PC-3 (cell line): ENCODE measurements around the gene COL1A1. TPM values are rescaled to one million over a fixed set of nuclear protein-coding genes. Genes with fewer than 3 reads are reported as not detected.

Experiments
- ATAC-seq: fragments of 200-7000 bp; cut with Tn5 transposase; 2 replicates; pipeline ENCODE4 v1.9.1; 2020; ENCODE audit warnings: mild to moderate bottlenecking, moderate library complexity
- BruUV-seq: library from RNA; stranded (reverse); fragments of 400-500 nt; replicated peaks from 2 replicates; lab custom pipeline; 2021; lab: Mats Ljungman, UMichigan
- CTCF ChIA-PET: fragments of 300-600 bp; sonication (Branson Sonifier 250); formaldehyde crosslinking; loops from one replicate; lab custom pipeline; 2022; ENCODE audit warnings: antibody characterized with exemption; lab: Charles Lee
- POLR2A ChIA-PET: fragments of 300-600 bp; sonication (Branson Sonifier 250); formaldehyde crosslinking; loops from one replicate; lab custom pipeline; 2022; ENCODE audit warnings: antibody characterized with exemption; ENCODE audit not compliant: unreplicated experiment; lab: Charles Lee
- DNase-seq: peaks from one replicate; pipeline ENCODE4 v3.0.0-alpha.2; 2015
- H2AFZ ChIP-seq: fragments of 300-600 bp; sonication (generic); 2 replicates; pipeline ENCODE4 v1.6.0; 2016; ENCODE audit warnings: antibody characterized with exemption, low read length
- H3F3A ChIP-seq: fragments of 300-600 bp; sonication (generic); one replicate; pipeline ENCODE4 v1.6.0; 2017; ENCODE audit warnings: antibody characterized with exemption, low read length, control low read depth, mild to moderate bottlenecking; ENCODE audit not compliant: unreplicated experiment
- H3K27ac ChIP-seq: fragments of 300-600 bp; sonication (generic); 2 replicates; pipeline ENCODE4 v1.5.1; 2016; ENCODE audit warnings: mild to moderate bottlenecking, low read length
- H3K27me3 ChIP-seq: fragments of 300-600 bp; sonication (generic); 2 replicates; pipeline ENCODE4 v1.6.1; 2016; ENCODE audit warnings: low read length, mixed read lengths
- H3K36me3 ChIP-seq: fragments of 300-600 bp; sonication (generic); 2 replicates; pipeline ENCODE4 v1.6.1; 2016; ENCODE audit warnings: low read depth, mixed run types, low read length, mixed read lengths
- H3K4me1 ChIP-seq: fragments of 300-600 bp; sonication (generic); 2 replicates; pipeline ENCODE4 v1.5.1; 2016; ENCODE audit warnings: low read length; ENCODE audit not compliant: insufficient read depth
- H3K4me2 ChIP-seq: fragments of 300-600 bp; sonication (generic); 2 replicates; pipeline ENCODE4 v1.6.0; 2016; ENCODE audit warnings: low read length
- H3K4me3 ChIP-seq: fragments of 300-600 bp; sonication (generic); 2 replicates; pipeline ENCODE4 v1.5.1; 2016; ENCODE audit warnings: mild to moderate bottlenecking, low read length, mixed read lengths
- H3K79me2 ChIP-seq: fragments of 300-600 bp; sonication (generic); 2 replicates; pipeline ENCODE4 v1.6.1; 2017; ENCODE audit warnings: low read length, mixed read lengths
- H3K9ac ChIP-seq: fragments of 300-600 bp; sonication (generic); 2 replicates; pipeline ENCODE4 v1.6.0; 2016; ENCODE audit warnings: mild to moderate bottlenecking, low read length
- H3K9me2 ChIP-seq: fragments of 300-600 bp; sonication (generic); replicated peaks from 2 replicates; pipeline ENCODE4 v1.6.1; 2016; ENCODE audit warnings: mixed run types, low read length, mixed read lengths
- H3K9me3 ChIP-seq: fragments of 300-600 bp; sonication (generic); 2 replicates; pipeline ENCODE4 v1.6.1; 2016; ENCODE audit warnings: low read length, mixed read lengths
- H4K20me1 ChIP-seq: fragments of 300-600 bp; sonication (generic); 2 replicates; pipeline ENCODE4 v1.6.1; 2016; ENCODE audit warnings: low read length, mixed read lengths
- EZH2 ChIP-seq: fragments of 300-600 bp; sonication (generic); IDR thresholded peaks from one replicate; pipeline ENCODE4 v1.6.1; 2017; ENCODE audit warnings: antibody characterized with exemption, mild to moderate bottlenecking, low read length; ENCODE audit not compliant: unreplicated experiment
- EZH2phosphoT487 ChIP-seq: fragments of 300-600 bp; sonication (generic); IDR thresholded peaks from 2 replicates; pipeline ENCODE4 v1.6.1; 2018; ENCODE audit warnings: mild to moderate bottlenecking, antibody characterized with exemption, low read length, borderline replicate concordance
- intact Hi-C: fragments of 100-400 bp; cut with micrococcal nuclease; formaldehyde crosslinking; loops from 2 replicates; pipeline ENCODE4 v1.9.0; 2023
- total RNA-seq: library from RNA; depleted of rRNA; stranded (reverse); fragments of >200 nt; gene quantifications from 2 replicates; pipeline ENCODE4 v1.2.3, GENCODE V29; 2014
- TF ChIP-seq, protein P1 (sequence below): fragments of 300-600 bp; sonication (generic); conservative IDR thresholded peaks from 2 replicates; pipeline ENCODE4 v1.5.1; 2017; ENCODE audit warnings: antibody characterized with exemption, low read depth, mild to moderate bottlenecking, low read length

COL1A1 gene
- total RNA-seq, 1 experiment from 2014 or later, result 30.6 TPM

DNA sequence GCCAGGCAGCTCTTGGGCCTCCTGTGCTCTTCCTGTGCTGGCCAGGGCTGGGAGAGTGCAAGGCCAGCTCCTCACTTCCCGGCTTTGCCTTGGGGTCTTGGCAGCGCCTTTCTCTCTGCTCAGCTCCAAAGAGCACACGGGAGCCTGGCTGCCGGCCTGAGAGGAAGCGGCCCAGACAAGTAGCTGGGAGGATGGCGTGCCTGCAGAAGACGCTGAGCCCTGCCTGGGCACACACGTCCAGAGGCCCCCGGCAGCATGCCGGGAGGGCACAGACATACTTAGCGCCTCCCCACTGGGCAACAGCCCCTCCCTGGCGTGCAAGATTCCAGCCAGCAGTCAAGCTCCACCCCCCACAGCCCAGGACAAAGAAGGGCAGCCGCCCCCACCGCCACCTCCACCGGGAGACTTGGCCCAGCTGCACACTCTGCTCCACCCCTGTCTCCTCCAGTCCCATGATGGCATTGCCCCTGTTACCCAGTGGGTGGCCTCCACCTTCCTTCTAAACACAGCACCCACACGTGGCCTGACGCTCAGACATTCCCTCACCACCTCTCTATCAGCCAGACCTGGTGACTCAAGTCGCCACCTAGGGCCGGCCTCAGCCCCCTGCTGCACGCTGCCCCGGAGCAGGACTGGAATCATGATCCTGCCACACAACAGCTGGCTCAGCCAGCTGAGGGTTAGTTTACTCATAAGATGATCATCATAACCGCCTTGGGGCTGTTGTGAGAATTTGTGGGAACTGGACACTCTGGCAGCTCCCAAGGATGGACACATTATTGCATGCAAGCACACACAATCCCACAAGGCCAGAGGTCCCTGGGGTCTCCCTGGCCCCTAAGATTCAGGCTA lies 23.2 kb downstream of the COL1A1 start:
- H3K9me2 ChIP-seq, result no peaks in the 10 kb centered on the region
- H3K27ac ChIP-seq, result peak overlapping the region; percentile 93
- intact Hi-C loops, result no loop called here
- BruUV-seq, result no TSS peak
- peak overlapping the region; percentile 60 for H3K4me2 ChIP-seq
- ATAC-seq (peak; percentile 95), DNase-seq (peak; percentile 97)
- peak overlapping the region; percentile 73 for H3K9ac ChIP-seq
- H3F3A ChIP-seq, result no peaks in the 10 kb centered on the region
- H3K27me3 ChIP-seq, result no peaks in the 10 kb centered on the region
- H2AFZ ChIP-seq, result peak overlapping the region; percentile 67
- H4K20me1 ChIP-seq, result no peaks in the 10 kb centered on the region
- TF ChIP-seq, protein P1, sequence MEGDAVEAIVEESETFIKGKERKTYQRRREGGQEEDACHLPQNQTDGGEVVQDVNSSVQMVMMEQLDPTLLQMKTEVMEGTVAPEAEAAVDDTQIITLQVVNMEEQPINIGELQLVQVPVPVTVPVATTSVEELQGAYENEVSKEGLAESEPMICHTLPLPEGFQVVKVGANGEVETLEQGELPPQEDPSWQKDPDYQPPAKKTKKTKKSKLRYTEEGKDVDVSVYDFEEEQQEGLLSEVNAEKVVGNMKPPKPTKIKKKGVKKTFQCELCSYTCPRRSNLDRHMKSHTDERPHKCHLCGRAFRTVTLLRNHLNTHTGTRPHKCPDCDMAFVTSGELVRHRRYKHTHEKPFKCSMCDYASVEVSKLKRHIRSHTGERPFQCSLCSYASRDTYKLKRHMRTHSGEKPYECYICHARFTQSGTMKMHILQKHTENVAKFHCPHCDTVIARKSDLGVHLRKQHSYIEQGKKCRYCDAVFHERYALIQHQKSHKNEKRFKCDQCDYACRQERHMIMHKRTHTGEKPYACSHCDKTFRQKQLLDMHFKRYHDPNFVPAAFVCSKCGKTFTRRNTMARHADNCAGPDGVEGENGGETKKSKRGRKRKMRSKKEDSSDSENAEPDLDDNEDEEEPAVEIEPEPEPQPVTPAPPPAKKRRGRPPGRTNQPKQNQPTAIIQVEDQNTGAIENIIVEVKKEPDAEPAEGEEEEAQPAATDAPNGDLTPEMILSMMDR, result peak; percentile 92
- TF ChIP-seq EZH2phosphoT487 (peak; percentile 90), EZH2 (no peak)
- 0 out of 2 replicates have a peak overlapping the region, but pooled peaks have one; percentile 3 for H3K4me3 ChIP-seq
- H3K4me1 ChIP-seq, result peaks cover 18% of the 10 kb centered on the region
- no peaks in the 10 kb centered on the region for H3K79me2 ChIP-seq
- ChIA-PET CTCF (interaction anchor here (0.6 to 1.9 kb wide), 3 partner anchors 9 to 621 kb away, joined by 4 to 10 read pairs (median 4); no protein-coding TSS in a partner anchor), POLR2A (interaction anchor here (0.6 kb wide), 1 partner anchor 211 kb away, joined by 5 read pairs; no protein-coding TSS in a partner anchor)
- H3K9me3 ChIP-seq, result no peaks in the 10 kb centered on the region
- H3K36me3 ChIP-seq, result no peaks in the 10 kb centered on the region

DNA sequence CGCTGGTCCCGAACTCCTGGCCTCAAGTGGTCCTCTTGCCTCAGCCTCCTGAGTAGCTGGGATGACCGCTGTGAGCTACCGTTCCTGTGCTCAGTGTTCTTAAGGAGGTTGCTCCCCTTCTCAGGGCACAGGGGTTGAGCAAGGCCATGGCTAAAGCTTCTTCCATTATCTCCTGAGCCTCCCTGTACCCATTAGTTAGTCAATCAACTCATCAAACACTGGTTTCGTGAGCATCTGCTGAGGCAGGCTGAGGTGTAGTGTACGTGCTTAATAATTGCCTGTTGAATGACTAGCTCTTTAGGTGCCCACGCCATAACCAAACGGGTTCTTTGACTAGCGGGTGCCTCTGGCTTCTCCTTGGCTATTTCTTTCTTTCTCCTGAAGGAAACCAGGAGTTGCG lies 24.0 kb downstream of the COL1A1 start:
- Histone ChIP-seq H3K9me3 (no peaks in the 10 kb centered on the region), H3K4me3 (0 out of 2 replicates have a peak overlapping the region, but pooled peaks have one; percentile 3), H3K27me3 (no peaks in the 10 kb centered on the region), H2AFZ (peak overlapping the region; percentile 67; the same call in 1 of the 2 replicates), H3K27ac (peak overlapping the region; percentile 93), H3K79me2 (no peaks in the 10 kb centered on the region), H3F3A (no peaks in the 10 kb centered on the region), H3K36me3 (no peaks in the 10 kb centered on the region), H4K20me1 (no peaks in the 10 kb centered on the region), H3K4me1 (peaks cover 18% of the 10 kb centered on the region), H3K4me2 (peak overlapping the region; percentile 60), H3K9me2 (no peaks in the 10 kb centered on the region), H3K9ac (peak overlapping the region; percentile 73)
- ChIA-PET CTCF (interaction anchor here (0.5 to 1.9 kb wide), 4 partner anchors 8 to 247 kb away, joined by 4 to 10 read pairs (median 4); no protein-coding TSS in a partner anchor), POLR2A (interaction anchor here (0.6 kb wide), 1 partner anchor 1233 kb away, joined by 3 read pairs; no protein-coding TSS in a partner anchor)
- intact Hi-C loops, result no loop called here
- ATAC-seq, result no peak
- DNase-seq, result no peak
- no TSS peak for BruUV-seq
- TF ChIP-seq EZH2phosphoT487, result no peak
- no peak for TF ChIP-seq EZH2
- TF ChIP-seq, protein P1, result no peak
